Neural progenitor cell (in vitro differentiated cells): Measurements from ENCODE around the gene DBNL.

Experiments
- EZH2 ChIP-seq: fragments of 200-600 bp; sonication (generic); IDR thresholded peaks from 2 replicates; pipeline ENCODE4 v1.6.1; 2017; ENCODE audit warnings: antibody characterized with exemption, mild to moderate bottlenecking, moderate library complexity
- EZH2phosphoT487 ChIP-seq: fragments of 200-600 bp; sonication (generic); IDR thresholded peaks from 2 replicates; pipeline ENCODE4 v1.6.1; 2017; ENCODE audit warnings: antibody characterized with exemption
- TF ChIP-seq, protein P1 (sequence below): fragments of 200-600 bp; sonication (generic); IDR thresholded peaks from 2 replicates; pipeline ENCODE4 v1.5.1; 2017; ENCODE audit warnings: antibody characterized with exemption, mild to moderate bottlenecking

DNA sequence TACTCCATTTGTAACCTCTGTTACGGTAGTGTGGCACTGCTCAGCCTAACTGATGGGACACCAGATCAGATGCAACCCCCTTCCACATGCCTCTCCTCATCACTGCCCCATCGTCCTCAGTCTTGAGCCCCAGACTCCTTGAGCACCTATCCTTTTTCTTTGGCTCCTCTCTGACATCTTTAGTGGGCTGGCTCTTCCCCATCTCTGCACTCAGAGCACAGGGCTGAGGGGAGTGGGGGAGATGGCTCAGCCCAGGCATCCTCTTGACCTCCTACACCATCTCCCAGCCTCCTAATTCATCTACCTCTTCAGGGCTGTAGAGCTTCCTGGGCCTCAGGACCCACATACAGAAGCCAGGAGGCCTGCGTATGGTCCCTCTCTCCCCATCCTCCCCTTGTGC lies 39.3 kb downstream of the DBNL start:
- TF ChIP-seq, protein P1, sequence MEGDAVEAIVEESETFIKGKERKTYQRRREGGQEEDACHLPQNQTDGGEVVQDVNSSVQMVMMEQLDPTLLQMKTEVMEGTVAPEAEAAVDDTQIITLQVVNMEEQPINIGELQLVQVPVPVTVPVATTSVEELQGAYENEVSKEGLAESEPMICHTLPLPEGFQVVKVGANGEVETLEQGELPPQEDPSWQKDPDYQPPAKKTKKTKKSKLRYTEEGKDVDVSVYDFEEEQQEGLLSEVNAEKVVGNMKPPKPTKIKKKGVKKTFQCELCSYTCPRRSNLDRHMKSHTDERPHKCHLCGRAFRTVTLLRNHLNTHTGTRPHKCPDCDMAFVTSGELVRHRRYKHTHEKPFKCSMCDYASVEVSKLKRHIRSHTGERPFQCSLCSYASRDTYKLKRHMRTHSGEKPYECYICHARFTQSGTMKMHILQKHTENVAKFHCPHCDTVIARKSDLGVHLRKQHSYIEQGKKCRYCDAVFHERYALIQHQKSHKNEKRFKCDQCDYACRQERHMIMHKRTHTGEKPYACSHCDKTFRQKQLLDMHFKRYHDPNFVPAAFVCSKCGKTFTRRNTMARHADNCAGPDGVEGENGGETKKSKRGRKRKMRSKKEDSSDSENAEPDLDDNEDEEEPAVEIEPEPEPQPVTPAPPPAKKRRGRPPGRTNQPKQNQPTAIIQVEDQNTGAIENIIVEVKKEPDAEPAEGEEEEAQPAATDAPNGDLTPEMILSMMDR: no peak
- TF ChIP-seq EZH2 (no peak), EZH2phosphoT487 (no peak)
